Panc1 (cell line): ENCODE measurements around the gene PDE1A. TPM values are rescaled to one million over a fixed set of nuclear protein-coding genes. Genes with fewer than 3 reads are reported as not detected.

Experiments
- ATAC-seq: fragments of 200-7000 bp; cut with Tn5 transposase; 2 replicates; pipeline ENCODE4 v1.9.1; 2020; ENCODE audit warnings: mild to moderate bottlenecking, moderate library complexity
- BruUV-seq: library from RNA; stranded (reverse); fragments of 400-500 nt; replicated peaks from 2 replicates; lab custom pipeline; 2021; lab: Mats Ljungman, UMichigan
- CTCF ChIA-PET: fragments of 300-600 bp; sonication (Branson Sonifier 250); formaldehyde crosslinking; loops from one replicate; lab custom pipeline; 2022; ENCODE audit warnings: antibody characterized with exemption; lab: Charles Lee
- POLR2A ChIA-PET: fragments of 300-600 bp; sonication (Branson Sonifier 250); formaldehyde crosslinking; loops from one replicate; lab custom pipeline; 2022; ENCODE audit warnings: antibody characterized with exemption; lab: Charles Lee
- DNase-seq: peaks from one replicate; pipeline ENCODE4 v3.0.0-alpha.2; 2010; ENCODE audit warnings: low read depth, low spot score
- H3K27ac ChIP-seq: 2 replicates; pipeline ENCODE4 v1.5.1; 2011; ENCODE audit warnings: mild to moderate bottlenecking, low read length, inconsistent platforms
- H3K27me3 ChIP-seq: fragments of 200-500 bp; sonication (Bioruptor generic); 2 replicates; pipeline ENCODE4 v1.6.0; 2014; ENCODE audit warnings: low read length, inconsistent platforms; ENCODE audit not compliant: control insufficient read depth, insufficient read depth
- H3K36me3 ChIP-seq: fragments of 200-500 bp; sonication (Bioruptor generic); 2 replicates; pipeline ENCODE4 v1.5.1; 2014; ENCODE audit warnings: inconsistent platforms, mild to moderate bottlenecking, low read length, moderate library complexity; ENCODE audit not compliant: control insufficient read depth, insufficient read depth
- H3K4me1 ChIP-seq: 2 replicates; pipeline ENCODE4 v1.5.1; 2011; ENCODE audit warnings: inconsistent platforms, mild to moderate bottlenecking, low read length, moderate library complexity; ENCODE audit not compliant: control insufficient read depth, insufficient read depth
- H3K4me3 ChIP-seq, 2 experiments: 2 replicates each; pipeline ENCODE4 v1.5.1; 2011 to 2012; ENCODE audit warnings: low read depth in 2 of 2, low read length in 2 of 2, mild to moderate bottlenecking in 2 of 2, inconsistent platforms in 1 of 2, moderate library complexity in 1 of 2
- H3K9me3 ChIP-seq: fragments of 200-500 bp; sonication (Bioruptor generic); 2 replicates; pipeline ENCODE4 v1.5.1; 2014; ENCODE audit warnings: low read depth, mild to moderate bottlenecking, inconsistent platforms, low read length, moderate library complexity; ENCODE audit not compliant: control insufficient read depth, insufficient read depth
- POLR2AphosphoS5 ChIP-seq: IDR thresholded peaks from 2 replicates; pipeline ENCODE4 v1.6.1; 2012; ENCODE audit warnings: mild to moderate bottlenecking, low read depth, low read length, moderate library complexity
- SIN3A ChIP-seq: IDR thresholded peaks from 2 replicates; pipeline ENCODE4 v1.6.1; 2012; ENCODE audit warnings: low read depth, mild to moderate bottlenecking, low read length, moderate library complexity, borderline replicate concordance; ENCODE audit not compliant: insufficient read depth
- TCF7L2 ChIP-seq: IDR thresholded peaks from 2 replicates; pipeline ENCODE4 v1.6.1; 2011; ENCODE audit warnings: mild to moderate bottlenecking, low read depth, low read length, inconsistent platforms
- in situ Hi-C: cut with HindIII; loops from 2 replicates; pipeline ENCODE4 v1.10.0; 2016; ENCODE audit warnings: low sequenced_read_pairs, low pct_unique_long_range_greater_than_20kb
- intact Hi-C: fragments of 100-400 bp; cut with micrococcal nuclease; formaldehyde crosslinking; loops from one replicate; pipeline ENCODE4 v1.10.0; 2022; ENCODE audit not compliant: unreplicated experiment
- total RNA-seq: library from RNA; stranded (reverse); gene quantifications from one replicate; pipeline ENCODE4 v1.2.1, GENCODE V29; 2021; ENCODE audit not compliant: unreplicated experiment
- TF ChIP-seq, protein P1 (sequence below): fragments of 450-650 bp; IDR thresholded peaks from 2 replicates; pipeline ENCODE4 v1.5.1; 2017; ENCODE audit warnings: mild to moderate bottlenecking
- TF ChIP-seq, protein P2 (sequence below), 2 experiments: IDR thresholded peaks; 2 replicates each; pipeline ENCODE4 v1.6.1; 2011 to 2012; ENCODE audit warnings: low read depth in 2 of 2, control low read depth in 1 of 2, low read length in 1 of 2, mild to moderate bottlenecking in 1 of 2, moderate library complexity in 1 of 2; ENCODE audit not compliant: insufficient read depth in 1 of 2

PDE1A gene
- total RNA-seq, 1 experiment from 2014 or later, result 0.08 TPM

DNA sequence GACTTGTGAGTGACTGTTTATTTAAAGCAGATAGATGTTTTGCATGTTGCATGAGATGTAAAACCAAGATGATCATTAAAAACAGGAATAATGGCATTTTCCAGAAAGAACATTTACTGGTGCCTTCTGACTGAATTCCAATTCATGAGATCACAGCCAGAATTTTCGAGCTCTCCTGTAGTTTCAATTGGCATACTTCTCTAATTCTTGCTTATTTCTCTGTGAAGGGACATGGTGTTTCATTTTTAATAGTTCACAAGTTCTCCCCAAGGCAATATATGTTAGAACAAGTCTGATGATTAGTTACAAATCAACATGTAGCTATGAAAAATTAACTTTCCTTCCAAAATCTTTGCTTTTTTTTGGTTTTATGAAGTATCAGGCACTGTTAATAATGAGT lies 105.7 kb downstream of the PDE1A start:
- Histone ChIP-seq H3K9me3 (no peaks in the 10 kb centered on the region), H3K36me3 (no peaks in the 10 kb centered on the region), H3K4me1 (no peaks in the 10 kb centered on the region), H3K4me3 (no peak overlapping the region), H3K27ac (no peak overlapping the region), H3K27me3 (no peaks in the 10 kb centered on the region)
- CTCF ChIA-PET, result no interaction called here
- no peak for ATAC-seq
- BruUV-seq, result no TSS peak
- intact Hi-C loops (no loop called here), in situ Hi-C loops (no loop called here)
- POLR2A ChIA-PET, result no interaction called here
- DNase-seq, result no peak
- TF ChIP-seq, protein P1, sequence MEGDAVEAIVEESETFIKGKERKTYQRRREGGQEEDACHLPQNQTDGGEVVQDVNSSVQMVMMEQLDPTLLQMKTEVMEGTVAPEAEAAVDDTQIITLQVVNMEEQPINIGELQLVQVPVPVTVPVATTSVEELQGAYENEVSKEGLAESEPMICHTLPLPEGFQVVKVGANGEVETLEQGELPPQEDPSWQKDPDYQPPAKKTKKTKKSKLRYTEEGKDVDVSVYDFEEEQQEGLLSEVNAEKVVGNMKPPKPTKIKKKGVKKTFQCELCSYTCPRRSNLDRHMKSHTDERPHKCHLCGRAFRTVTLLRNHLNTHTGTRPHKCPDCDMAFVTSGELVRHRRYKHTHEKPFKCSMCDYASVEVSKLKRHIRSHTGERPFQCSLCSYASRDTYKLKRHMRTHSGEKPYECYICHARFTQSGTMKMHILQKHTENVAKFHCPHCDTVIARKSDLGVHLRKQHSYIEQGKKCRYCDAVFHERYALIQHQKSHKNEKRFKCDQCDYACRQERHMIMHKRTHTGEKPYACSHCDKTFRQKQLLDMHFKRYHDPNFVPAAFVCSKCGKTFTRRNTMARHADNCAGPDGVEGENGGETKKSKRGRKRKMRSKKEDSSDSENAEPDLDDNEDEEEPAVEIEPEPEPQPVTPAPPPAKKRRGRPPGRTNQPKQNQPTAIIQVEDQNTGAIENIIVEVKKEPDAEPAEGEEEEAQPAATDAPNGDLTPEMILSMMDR, result no peak
- TF ChIP-seq POLR2AphosphoS5 (no peak), TCF7L2 (no peak), SIN3A (no peak)
- TF ChIP-seq, protein P2, sequence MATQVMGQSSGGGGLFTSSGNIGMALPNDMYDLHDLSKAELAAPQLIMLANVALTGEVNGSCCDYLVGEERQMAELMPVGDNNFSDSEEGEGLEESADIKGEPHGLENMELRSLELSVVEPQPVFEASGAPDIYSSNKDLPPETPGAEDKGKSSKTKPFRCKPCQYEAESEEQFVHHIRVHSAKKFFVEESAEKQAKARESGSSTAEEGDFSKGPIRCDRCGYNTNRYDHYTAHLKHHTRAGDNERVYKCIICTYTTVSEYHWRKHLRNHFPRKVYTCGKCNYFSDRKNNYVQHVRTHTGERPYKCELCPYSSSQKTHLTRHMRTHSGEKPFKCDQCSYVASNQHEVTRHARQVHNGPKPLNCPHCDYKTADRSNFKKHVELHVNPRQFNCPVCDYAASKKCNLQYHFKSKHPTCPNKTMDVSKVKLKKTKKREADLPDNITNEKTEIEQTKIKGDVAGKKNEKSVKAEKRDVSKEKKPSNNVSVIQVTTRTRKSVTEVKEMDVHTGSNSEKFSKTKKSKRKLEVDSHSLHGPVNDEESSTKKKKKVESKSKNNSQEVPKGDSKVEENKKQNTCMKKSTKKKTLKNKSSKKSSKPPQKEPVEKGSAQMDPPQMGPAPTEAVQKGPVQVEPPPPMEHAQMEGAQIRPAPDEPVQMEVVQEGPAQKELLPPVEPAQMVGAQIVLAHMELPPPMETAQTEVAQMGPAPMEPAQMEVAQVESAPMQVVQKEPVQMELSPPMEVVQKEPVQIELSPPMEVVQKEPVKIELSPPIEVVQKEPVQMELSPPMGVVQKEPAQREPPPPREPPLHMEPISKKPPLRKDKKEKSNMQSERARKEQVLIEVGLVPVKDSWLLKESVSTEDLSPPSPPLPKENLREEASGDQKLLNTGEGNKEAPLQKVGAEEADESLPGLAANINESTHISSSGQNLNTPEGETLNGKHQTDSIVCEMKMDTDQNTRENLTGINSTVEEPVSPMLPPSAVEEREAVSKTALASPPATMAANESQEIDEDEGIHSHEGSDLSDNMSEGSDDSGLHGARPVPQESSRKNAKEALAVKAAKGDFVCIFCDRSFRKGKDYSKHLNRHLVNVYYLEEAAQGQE (IDR thresholded peaks at IDR 0.05; ENCODE audit: insufficient read depth in 1 of 2, low read depth in 2 of 2, low read length in 1 of 2), result no peak

DNA sequence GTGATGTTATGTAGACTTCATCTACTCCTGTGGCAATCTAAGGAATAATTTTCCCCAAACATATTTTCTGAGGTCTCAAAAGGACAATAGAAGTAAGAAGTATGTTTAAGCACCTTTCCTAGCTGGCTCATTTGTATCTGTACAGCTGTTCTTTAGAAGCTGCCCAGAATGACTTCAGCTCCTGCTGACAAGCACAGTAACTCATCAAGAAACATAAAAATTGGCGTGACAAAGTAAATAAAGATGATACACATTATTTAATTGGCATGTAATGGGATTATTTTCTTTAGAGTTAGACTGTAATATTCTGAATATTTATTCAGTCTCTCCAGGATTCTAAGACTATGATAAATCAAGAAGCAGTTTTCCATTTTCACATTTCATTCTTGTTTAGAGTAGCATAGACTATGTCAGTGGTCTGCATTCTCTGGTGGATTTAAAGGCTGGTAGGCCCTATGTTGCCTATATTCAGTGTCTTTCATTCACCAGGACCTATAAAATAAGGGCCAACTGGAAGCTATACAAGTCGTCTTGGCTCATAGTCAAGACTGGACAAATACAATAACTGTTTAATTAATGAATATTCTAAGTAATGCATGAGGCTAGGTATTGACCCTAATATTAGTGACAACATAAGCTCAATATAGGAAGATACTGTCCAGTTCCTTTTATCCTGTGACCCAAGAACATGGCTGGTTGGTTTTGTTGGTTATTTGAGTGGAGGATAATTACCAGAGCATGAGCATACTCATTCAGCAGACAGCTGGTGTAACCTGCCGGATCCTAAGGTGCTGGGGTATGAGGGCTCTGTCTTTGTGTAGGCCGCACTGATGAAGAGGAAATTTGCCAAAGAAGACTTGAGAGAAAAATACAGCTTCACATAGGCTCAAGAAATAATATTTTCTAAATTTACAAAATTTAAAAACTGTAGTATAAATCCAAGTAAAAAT lies 107.0 kb downstream of the PDE1A start:
- TF ChIP-seq, protein P2 (IDR thresholded peaks at IDR 0.05; ENCODE audit: insufficient read depth in 1 of 2, low read depth in 2 of 2, low read length in 1 of 2), result no peak
- BruUV-seq, result no TSS peak
- Histone ChIP-seq H3K4me3 (no peak overlapping the region), H3K27ac (no peak overlapping the region), H3K27me3 (no peaks in the 10 kb centered on the region), H3K9me3 (no peaks in the 10 kb centered on the region), H3K4me1 (no peaks in the 10 kb centered on the region), H3K36me3 (no peaks in the 10 kb centered on the region)
- CTCF ChIA-PET, result no interaction called here
- no peak for DNase-seq
- intact Hi-C loops (no loop called here), in situ Hi-C loops (no loop called here)
- no peak for ATAC-seq
- POLR2A ChIA-PET, result interaction anchor here (0.6 kb wide), 1 partner anchor 326 kb away, joined by 5 read pairs; no protein-coding TSS in a partner anchor
